GM12875 (cell line): ENCODE results near the gene MEX3A.

ENCODE experiments used
- H3K4me3 ChIP-seq: one replicate; pipeline ENCODE4 v1.5.1; 2011; ENCODE audit warnings: low read depth, low read length, control low read depth
- TF ChIP-seq, protein P1 (sequence below): IDR thresholded peaks from 2 replicates; pipeline ENCODE4 v1.5.1; 2011; ENCODE audit warnings: low read depth, mild to moderate bottlenecking, control low read depth, inconsistent platforms, low read length, moderate library complexity, borderline replicate concordance; ENCODE audit not compliant: insufficient read depth

Gene MEX3A

DNA sequence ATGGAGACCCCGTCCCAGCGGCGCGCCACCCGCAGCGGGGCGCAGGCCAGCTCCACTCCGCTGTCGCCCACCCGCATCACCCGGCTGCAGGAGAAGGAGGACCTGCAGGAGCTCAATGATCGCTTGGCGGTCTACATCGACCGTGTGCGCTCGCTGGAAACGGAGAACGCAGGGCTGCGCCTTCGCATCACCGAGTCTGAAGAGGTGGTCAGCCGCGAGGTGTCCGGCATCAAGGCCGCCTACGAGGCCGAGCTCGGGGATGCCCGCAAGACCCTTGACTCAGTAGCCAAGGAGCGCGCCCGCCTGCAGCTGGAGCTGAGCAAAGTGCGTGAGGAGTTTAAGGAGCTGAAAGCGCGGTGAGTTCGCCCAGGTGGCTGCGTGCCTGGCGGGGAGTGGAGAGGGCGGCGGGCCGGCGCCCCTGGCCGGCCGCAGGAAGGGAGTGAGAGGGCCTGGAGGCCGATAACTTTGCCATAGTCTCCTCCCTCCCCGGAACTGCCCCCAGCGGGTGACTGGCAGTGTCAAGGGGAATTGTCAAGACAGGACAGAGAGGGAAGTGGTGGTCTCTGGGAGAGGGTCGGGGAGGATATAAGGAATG, 32.8 kb upstream of the MEX3A start:
- TF ChIP-seq, protein P1, sequence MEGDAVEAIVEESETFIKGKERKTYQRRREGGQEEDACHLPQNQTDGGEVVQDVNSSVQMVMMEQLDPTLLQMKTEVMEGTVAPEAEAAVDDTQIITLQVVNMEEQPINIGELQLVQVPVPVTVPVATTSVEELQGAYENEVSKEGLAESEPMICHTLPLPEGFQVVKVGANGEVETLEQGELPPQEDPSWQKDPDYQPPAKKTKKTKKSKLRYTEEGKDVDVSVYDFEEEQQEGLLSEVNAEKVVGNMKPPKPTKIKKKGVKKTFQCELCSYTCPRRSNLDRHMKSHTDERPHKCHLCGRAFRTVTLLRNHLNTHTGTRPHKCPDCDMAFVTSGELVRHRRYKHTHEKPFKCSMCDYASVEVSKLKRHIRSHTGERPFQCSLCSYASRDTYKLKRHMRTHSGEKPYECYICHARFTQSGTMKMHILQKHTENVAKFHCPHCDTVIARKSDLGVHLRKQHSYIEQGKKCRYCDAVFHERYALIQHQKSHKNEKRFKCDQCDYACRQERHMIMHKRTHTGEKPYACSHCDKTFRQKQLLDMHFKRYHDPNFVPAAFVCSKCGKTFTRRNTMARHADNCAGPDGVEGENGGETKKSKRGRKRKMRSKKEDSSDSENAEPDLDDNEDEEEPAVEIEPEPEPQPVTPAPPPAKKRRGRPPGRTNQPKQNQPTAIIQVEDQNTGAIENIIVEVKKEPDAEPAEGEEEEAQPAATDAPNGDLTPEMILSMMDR: no peak
- H3K4me3 ChIP-seq: peak overlapping the region; percentile 83

DNA sequence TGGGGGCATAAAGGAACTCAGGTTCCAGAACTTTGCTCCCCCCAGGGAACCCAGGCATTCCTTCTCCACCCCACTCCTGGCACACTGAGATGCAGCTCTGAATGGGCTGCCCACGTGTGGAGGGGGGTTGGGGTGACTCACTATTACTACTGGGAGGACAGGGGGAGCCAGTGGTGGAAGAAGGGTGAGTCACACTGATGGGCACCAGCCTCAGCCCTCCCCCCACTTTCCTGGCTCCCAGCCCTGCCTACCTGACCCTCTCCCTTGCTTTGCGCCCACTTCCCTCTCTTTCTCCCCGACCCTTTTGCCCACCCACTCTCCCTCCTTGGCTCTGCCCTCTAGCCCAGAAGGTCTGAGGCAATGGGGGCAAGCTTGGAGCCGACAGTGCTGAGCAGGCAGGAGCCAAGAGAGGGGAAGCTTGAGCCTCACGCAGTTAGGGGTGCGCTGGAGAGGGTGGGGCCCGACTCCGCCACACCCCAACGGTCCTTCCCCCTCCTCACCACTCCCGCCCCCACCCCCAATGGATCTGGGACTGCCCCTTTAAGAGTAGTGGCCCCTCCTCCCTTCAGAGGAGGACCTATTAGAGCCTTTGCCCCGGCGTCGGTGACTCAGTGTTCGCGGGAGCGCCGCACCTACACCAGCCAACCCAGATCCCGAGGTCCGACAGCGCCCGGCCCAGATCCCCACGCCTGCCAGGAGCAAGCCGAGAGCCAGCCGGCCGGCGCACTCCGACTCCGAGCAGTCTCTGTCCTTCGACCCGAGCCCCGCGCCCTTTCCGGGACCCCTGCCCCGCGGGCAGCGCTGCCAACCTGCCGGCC, 32.0 kb upstream of the MEX3A start, which contains the start of gene LMNA:
Gene LMNA, plus strand, starts transcription at position 611 of the 818 bp plus-strand sequence. CDS start 208 bp downstream, outside the sequence.
- H3K4me3 ChIP-seq: peak within 1 kb of the TSS; percentile 83
- TF ChIP-seq, protein P1: no peak

DNA sequence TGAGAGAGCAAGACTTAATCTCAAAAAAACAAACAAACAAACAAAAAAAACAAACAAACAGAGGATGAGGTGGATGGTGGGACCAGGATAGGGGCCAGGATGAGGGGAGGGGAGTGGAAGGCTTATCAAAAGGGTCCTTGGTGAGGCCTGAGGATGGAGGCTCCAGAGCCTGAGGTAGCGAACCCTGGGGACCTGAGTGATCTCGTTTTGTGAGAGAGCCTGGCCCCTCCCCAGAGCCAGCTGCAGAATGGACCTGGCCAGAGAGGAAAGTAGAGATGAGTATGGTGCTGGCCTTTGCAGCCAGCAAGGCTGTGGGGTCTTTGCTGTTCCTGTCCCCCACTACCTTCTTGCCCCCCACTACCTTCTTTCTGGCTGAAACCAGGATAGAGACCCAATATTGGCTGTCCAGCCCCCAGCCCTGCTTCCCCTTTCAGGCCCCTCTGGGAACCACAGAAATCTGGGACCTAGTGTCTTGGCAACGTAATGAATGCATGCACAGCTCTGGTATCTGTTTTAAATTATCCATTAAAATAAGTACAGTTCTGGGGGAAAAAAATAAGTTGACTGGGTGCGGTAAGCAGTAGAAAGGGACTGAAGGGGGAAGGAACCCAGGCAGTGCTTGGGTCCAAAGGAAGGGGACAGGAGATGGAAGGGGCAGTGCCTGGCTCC, 31.2 kb upstream of the MEX3A start:
- H3K4me3 ChIP-seq: no peak overlapping the region
- TF ChIP-seq, protein P1: no peak

DNA sequence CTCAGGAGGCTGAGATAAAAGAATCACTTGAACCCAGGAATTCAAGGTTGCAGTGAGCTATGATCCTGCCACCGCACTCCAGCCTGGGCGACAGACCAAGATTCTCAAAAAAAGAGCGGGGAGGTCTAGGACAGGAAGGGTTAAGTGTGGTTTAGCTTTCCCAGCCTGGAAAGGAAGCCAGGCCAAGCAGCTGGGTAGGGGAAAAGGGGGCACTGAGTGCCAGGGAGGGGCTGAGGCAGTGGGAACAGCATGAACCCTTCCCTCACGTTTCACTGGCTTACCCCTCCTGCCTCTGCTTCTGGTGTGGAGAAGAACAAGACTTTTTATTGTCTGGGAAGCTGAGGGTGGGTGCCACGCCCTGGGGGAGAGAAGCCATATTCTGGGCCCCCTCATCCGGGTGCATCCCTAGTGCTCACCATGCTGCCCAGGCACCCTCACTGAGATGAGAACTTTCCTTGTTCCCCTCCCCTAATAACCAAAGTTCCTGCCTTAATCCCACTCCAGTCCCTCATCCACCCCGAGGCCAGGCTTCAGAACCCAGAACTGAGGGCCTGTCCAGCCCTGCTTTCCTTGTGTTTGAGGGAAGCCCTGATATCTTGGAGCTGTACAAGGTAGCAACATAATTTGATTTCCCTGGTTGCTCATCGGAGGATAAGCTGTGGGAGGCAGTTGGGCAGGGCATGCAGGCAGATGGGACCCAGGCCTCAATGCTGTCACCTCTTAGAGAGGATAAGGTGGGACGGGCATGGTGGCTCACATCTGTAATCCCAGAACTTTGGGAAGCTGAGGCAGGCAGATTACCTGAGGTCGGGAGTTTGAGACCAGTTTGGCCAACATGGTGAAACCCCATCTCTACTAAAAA, 30.2 kb upstream of the MEX3A start:
- no peak overlapping the region for H3K4me3 ChIP-seq
- TF ChIP-seq, protein P1: no peak

DNA sequence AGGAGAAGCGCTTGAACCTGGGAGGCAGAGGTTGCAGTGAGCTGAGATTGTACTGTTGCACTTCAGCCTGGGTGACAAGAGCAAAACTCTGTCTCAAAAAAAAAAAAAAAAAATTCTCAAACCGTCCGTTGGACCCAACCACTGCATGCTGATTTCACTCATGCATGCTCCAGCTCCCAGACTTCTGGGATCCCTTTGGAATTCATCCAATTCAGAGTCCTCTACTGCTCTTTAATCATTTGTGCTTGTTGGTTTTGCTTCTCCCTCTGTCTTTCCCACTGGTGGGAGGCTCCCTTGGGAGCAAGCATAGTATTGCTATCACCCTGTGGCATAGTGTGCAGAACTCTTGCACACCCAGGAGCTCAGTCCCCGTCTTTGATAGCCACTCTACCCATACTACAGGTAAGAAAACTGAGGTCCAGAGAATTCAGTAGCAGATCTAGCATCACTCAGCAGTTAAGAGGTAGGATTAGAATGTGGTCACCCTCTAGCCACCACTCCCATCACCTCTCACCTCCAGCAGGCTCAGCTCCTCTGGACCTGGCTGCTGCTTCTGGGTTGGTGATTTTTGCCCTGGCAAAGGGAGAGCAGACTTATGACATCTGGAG, 29.2 kb upstream of the MEX3A start:
- H3K4me3 ChIP-seq: no peak overlapping the region
- TF ChIP-seq, protein P1: no peak

DNA sequence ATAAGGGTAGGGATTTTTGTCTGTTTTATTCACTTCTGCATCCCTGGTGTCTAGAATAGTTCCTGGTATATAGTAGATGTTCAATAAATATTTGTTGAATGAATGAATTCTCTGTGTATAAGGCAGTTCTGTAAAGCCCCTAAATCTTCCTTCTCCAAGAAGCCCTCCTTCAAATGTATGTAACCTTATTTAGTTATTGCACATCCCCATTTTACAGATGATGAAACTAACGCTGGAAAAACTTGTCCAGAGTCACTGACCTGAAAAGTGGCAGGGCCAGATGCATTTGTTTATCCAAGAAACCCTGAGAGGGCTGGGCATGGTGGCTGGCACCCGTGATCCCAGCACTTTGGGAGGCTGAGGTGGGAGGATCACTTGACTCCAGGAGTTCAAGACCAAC, 28.0 kb upstream of the MEX3A start:
- H3K4me3 ChIP-seq: no peak overlapping the region
- TF ChIP-seq, protein P1: no peak
